Colonic mucosa (tissue), 4 donors: ENCODE results near the gene ANTXR1. TPM values are rescaled to one million over a fixed set of nuclear protein-coding genes. Genes with fewer than 3 reads are reported as not detected.

ENCODE experiments used
- DNase-seq: peaks from one replicate; pipeline ENCODE4 v3.0.0-alpha.2; 2020
- H3K27ac ChIP-seq: fragments of 200-600 bp; one replicate; pipeline ENCODE4 v1.8.0; 2021
- H3K27me3 ChIP-seq: fragments of 200-600 bp; one replicate; pipeline ENCODE4 v1.8.0; 2021
- H3K36me3 ChIP-seq: fragments of 200-600 bp; one replicate; pipeline ENCODE4 v1.8.0; 2021
- H3K4me1 ChIP-seq: fragments of 200-600 bp; one replicate; pipeline ENCODE4 v1.8.0; 2021; ENCODE audit warnings: mild to moderate bottlenecking
- H3K4me3 ChIP-seq: fragments of 200-600 bp; one replicate; pipeline ENCODE4 v1.8.0; 2021
- H3K9ac ChIP-seq, 2 donors: one replicate each; pipeline ENCODE4 v1.7.0; 2013; ENCODE audit warnings: control low read depth in 2 of 2, low read depth in 2 of 2, low read length in 2 of 2
- H3K9me3 ChIP-seq: fragments of 200-600 bp; one replicate; pipeline ENCODE4 v1.8.0; 2021
- intact Hi-C: fragments of 100-400 bp; cut with DNase I; formaldehyde crosslinking; loops from one replicate; pipeline ENCODE4 v1.14.1; 2022
- total RNA-seq, 2 donors: library from RNA; stranded (reverse); fragmentation: NEBNext Ultra II Directional in 1 of 2; extraction: Animal tissue kit (Norgen Biotek cat#: 25700) in 1 of 2; gene quantifications; one replicate each; pipeline ENCODE4 v1.2.1, GENCODE V29; 2021
- TF ChIP-seq, protein P1 (sequence below): fragments of 200-600 bp; IDR thresholded peaks from one replicate; pipeline ENCODE4 v1.8.0; 2022; ENCODE audit warnings: antibody characterized with exemption, mild to moderate bottlenecking
- donor health status: healthy.
- donor health status: DM: no; HTN: no; CAD: no.
- donor health status: DM: no; HTN: no; CAD: no.

The ANTXR1 gene
- total RNA-seq, 2 donors from 2014 or later = 8.1 to 17.0 TPM

DNA sequence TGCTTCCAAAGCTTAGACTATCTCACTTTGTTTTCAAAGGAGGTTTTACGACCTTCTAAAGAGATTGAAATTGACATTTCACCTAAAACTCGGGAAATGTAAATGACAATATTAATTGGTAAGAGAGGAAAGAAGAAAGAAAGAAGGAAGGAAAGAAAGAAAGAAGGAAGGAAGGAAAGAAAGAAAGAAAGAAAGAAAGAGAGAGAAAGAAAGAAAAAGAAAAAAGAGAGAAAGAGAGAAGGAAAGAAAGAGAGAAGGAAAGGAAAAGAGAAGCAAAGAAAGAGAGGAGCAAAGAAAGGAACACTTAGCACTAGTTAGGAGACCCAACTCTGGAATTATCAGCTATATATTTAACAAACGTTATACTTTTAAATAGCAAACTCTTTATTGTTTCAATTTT lies 34.9 kb upstream of the ANTXR1 start:
- TF ChIP-seq, protein P1, sequence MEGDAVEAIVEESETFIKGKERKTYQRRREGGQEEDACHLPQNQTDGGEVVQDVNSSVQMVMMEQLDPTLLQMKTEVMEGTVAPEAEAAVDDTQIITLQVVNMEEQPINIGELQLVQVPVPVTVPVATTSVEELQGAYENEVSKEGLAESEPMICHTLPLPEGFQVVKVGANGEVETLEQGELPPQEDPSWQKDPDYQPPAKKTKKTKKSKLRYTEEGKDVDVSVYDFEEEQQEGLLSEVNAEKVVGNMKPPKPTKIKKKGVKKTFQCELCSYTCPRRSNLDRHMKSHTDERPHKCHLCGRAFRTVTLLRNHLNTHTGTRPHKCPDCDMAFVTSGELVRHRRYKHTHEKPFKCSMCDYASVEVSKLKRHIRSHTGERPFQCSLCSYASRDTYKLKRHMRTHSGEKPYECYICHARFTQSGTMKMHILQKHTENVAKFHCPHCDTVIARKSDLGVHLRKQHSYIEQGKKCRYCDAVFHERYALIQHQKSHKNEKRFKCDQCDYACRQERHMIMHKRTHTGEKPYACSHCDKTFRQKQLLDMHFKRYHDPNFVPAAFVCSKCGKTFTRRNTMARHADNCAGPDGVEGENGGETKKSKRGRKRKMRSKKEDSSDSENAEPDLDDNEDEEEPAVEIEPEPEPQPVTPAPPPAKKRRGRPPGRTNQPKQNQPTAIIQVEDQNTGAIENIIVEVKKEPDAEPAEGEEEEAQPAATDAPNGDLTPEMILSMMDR = no peak
- H3K4me1 ChIP-seq = no peaks in the 10 kb centered on the region
- DNase-seq = no peak
- intact Hi-C loops = no loop called here
- H3K4me3 ChIP-seq = no peak overlapping the region
- no peaks in the 10 kb centered on the region for H3K27me3 ChIP-seq
- no peak overlapping the region for H3K9ac ChIP-seq
- no peaks in the 10 kb centered on the region for H3K9me3 ChIP-seq
- no peaks in the 10 kb centered on the region for H3K36me3 ChIP-seq
- no peak overlapping the region for H3K27ac ChIP-seq

DNA sequence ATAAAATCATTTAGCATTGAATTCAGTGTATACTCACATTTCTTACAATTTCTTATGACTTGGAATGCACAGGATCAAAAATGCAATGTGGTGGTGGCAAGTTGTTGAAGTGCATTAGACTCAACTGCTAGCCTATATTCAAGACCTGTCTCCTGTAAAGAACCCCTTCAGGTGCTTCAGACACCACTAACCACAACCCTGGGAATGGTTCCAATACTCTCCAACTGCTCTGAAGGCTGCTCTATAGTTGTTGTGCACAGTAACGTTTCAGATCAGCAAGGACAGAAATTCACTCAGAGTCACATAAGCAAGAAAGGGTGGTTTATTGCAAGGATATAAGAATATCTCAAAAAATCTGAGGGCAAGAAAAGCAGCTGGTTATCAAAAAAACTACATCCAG lies 32.0 kb upstream of the ANTXR1 start:
- intact Hi-C loops = no loop called here
- no peak overlapping the region for H3K9ac ChIP-seq
- H3K36me3 ChIP-seq = no peaks in the 10 kb centered on the region
- no peaks in the 10 kb centered on the region for H3K27me3 ChIP-seq
- H3K9me3 ChIP-seq = no peaks in the 10 kb centered on the region
- no peak overlapping the region for H3K4me3 ChIP-seq
- DNase-seq = no peak
- H3K4me1 ChIP-seq = no peaks in the 10 kb centered on the region
- TF ChIP-seq, protein P1 = no peak
- no peak overlapping the region for H3K27ac ChIP-seq

DNA sequence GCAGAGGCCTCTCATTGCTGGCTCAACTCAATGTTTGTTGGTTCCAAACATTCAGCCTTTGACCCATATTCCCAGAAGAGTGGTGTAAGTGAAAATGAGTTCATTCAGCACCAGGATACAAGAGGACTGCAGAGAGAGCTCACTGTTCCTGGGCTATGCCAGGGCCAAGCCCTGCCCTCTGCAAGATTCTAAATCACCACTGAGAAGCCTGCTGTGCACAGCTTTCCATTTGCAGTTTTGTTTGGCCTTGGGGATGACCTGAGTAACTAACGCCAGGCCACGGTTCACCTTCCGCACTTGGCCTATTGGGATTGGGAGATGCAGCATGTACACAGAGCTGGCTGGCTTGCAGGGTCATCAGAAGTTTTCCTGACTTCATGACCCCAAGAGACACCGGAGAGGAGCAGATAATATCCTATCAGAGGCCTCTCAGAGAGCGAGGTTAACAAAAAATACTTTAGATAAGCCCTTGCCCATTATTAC lies 25.9 kb upstream of the ANTXR1 start:
- Histone ChIP-seq H3K27me3 (no peaks in the 10 kb centered on the region), H3K9ac (no peak overlapping the region), H3K9me3 (no peaks in the 10 kb centered on the region), H3K4me1 (no peaks in the 10 kb centered on the region), H3K27ac (no peak overlapping the region), H3K36me3 (no peaks in the 10 kb centered on the region), H3K4me3 (no peak overlapping the region)
- intact Hi-C loops = no loop called here
- DNase-seq = no peak
- TF ChIP-seq, protein P1 = no peak

DNA sequence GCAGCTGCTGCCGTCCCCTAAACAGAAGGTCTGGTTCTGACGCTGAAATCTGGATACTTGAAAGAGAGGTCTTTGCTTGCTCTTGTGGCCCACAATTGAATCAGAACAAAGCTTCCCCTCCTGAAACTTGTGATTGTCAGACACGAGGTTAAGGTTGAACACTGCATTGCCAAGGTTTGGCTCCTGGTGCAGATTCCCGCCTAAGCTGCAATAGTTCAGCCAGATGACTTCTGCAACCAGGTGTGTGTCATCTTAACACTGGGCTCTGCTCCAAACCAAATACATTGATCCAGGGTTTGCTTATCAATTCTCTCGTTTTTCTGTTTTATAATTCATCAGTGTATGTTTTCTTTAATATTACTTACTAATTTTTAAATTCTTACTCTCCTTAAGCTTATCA lies 23.9 kb upstream of the ANTXR1 start:
- Histone ChIP-seq H3K4me1 (no peaks in the 10 kb centered on the region), H3K36me3 (no peaks in the 10 kb centered on the region), H3K9me3 (no peaks in the 10 kb centered on the region), H3K27ac (no peak overlapping the region), H3K4me3 (no peak overlapping the region), H3K27me3 (no peaks in the 10 kb centered on the region), H3K9ac (no peak overlapping the region)
- intact Hi-C loops = no loop called here
- TF ChIP-seq, protein P1 = no peak
- no peak for DNase-seq

DNA sequence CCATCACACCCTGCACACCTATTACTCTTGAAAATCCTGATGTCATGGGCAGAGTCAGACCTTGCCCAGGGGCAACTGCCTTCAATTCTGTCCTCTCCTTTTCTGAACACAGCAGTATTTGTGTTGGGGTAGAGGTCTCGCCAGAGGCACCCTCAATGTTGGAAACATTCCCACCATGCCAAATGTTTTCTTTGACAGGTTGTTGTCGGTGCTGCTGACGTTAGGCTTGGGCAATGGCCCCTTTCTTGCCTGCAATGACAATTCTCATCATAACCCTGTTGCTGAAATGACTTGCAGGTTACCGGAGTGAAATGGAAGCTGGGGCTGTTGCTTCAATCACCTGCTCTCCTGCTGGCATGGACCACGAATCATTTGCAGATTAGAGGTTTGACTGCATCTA lies 20.6 kb upstream of the ANTXR1 start:
- intact Hi-C loops = no loop called here
- DNase-seq = no peak
- Histone ChIP-seq H3K4me1 (no peaks in the 10 kb centered on the region), H3K9ac (no peak overlapping the region), H3K27me3 (no peaks in the 10 kb centered on the region), H3K4me3 (no peak overlapping the region), H3K9me3 (no peaks in the 10 kb centered on the region), H3K36me3 (no peaks in the 10 kb centered on the region), H3K27ac (no peak overlapping the region)
- TF ChIP-seq, protein P1 = no peak

DNA sequence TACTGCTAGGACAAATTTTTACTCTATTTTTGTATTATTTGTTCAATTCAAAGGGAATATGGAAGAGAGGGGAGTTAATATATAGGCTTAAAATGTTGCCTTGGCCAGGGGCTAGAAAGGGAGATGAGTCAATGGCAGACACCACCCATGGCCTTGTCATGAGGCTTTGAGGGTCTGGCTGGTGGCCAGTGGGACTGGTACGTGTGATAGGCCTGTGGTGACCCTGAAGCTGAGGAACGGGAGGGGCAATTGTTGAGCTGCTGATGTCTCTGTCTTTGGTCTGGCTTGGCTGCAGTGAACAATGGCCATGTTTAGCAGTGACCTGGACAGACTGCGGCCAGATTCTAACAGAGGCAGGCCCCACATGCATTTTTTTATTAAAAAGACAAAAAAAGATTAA lies 20.0 kb upstream of the ANTXR1 start:
- intact Hi-C loops = no loop called here
- TF ChIP-seq, protein P1 = no peak
- H3K4me1 ChIP-seq = no peaks in the 10 kb centered on the region

More for the DNA sequence above, 20.0 kb upstream of the ANTXR1 start:
- no peaks in the 10 kb centered on the region for H3K36me3 ChIP-seq
- H3K9me3 ChIP-seq = no peaks in the 10 kb centered on the region
- H3K27me3 ChIP-seq = no peaks in the 10 kb centered on the region
- no peak overlapping the region for H3K4me3 ChIP-seq
- no peak for DNase-seq
- H3K9ac ChIP-seq = no peak overlapping the region
- H3K27ac ChIP-seq = no peak overlapping the region
